HG03378 (cell line): ENCODE data around the gene CA10.

ENCODE experiments used
- ATAC-seq: cut with Tn5 transposase; IDR thresholded peaks from one replicate; pipeline ENCODE4 v1.9.1; 2021; ENCODE audit warnings: mild to moderate bottlenecking, moderate library complexity; ENCODE audit not compliant: unreplicated experiment

The CA10 gene

DNA sequence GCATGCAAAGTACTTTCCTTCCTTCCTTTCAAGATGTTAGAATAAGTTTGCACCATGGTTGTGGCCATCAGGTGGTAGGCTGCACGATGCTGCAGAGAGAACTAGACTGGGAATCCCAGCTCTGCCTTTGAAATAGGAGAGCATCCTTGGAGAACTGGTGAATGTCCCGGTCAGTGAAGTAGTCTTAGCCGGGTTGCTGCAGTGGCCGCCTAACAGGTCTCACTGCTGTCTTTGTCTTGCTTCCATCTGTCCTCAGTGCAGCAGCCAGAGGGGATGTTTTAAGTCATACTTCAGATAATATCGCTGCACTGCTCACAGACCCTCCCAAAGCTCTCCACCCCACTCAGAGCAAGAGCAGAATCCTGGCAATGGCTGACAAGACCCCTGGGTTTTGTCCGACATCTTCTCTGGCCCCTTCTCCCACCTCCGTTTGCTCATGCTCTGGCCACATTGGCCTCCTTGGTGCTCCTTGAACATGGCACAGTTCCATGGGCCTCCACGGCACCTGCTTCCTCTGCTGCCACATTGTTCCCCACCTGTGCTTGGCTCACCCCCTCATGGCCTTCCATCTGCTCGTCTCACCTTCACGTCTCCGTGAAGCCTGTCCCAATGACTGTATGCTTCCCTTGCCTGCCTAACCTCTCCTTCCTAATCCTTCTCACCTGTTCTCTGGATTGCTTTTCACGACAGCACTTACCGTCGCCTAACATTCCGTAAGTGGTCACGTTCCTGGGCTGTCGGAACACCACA lies 458.3 kb downstream of the CA10 start:
- no peak for ATAC-seq

DNA sequence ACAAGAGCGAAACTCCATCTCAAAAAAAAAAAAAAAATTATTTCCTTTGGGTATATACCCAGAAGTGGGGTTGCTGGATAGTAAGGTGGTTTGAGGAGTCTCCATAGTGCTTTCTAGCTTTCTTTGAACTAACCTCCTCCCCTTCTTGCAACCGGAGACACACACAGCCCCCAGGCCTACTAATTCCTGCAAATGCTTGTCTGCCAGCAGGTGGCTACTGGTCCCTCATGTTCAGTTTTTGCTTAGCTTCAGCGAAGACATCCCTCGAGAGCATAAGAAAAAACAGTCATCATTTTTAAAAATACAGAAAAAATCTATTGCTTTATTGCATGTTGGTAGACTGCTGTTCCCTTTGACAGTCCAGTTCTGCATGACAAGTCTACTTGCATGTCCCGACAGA lies 459.2 kb downstream of the CA10 start:
- ATAC-seq: no peak

DNA sequence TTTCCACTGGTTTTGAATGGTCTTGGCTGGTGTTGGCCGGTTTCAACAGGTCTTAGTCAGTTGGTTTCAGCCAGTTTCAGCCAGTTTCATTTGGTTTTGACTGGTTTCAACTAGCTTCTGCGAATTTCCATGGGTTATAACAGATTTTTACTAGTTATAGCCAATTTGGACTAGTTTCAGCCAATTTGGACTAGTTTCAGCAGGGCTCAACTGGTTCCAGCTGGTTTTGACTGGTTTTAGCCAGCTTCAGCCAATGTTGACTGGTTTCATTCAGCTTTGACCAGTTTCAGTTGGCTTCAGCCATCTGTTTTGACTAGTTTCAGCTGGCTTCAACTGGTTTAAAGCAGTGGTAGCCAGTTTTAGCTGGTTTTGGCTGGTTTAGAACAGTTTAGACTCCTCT lies 465.6 kb downstream of the CA10 start:
- no peak for ATAC-seq

DNA sequence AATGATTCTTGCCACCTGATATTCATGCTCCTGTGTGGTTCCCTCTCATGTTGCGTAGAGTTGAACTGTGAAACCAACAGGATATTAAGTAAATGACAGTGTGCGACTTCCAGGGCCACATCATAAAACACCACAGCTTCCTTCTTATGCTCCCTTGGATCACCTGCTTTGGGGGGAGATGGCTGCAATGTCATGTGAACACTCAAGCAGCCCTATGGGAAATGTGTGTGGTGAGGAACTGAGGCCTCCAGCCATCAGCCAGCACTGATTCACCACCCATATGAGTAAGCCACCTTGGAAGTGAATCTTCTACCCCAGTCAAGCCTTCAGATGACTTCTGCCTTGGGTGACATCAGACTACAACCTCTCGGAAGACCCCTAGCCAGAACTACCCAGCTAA lies 470.6 kb downstream of the CA10 start:
- no peak for ATAC-seq

DNA sequence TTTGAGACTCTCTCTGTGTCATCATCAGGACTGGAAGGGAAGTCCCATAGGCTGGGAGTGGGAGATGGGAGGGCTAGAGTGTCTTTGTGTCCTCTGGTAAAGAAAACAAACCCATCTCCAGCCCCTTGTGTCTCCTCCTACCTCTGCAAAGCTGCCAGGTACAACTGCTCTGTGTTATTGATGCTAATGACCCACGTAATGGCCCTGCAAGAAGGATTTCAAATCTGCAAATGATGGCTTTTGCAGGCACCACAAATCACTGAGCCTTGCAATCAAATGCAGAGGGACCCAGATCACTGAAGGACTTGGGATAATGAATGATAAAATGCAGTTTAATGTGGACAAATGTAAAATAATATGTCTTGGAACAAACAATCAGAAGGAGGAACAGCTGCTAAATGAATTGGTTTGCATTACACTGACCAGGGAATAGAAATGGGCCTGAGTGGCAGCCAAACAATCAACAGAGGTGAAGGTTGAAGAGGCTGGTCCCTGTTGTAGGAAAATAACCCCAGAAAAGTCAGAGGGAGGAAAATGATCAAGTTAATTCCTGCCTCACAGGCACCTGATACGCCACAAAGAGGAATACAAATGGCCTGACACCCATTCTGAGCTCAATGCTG lies 473.1 kb downstream of the CA10 start:
- no peak for ATAC-seq

DNA sequence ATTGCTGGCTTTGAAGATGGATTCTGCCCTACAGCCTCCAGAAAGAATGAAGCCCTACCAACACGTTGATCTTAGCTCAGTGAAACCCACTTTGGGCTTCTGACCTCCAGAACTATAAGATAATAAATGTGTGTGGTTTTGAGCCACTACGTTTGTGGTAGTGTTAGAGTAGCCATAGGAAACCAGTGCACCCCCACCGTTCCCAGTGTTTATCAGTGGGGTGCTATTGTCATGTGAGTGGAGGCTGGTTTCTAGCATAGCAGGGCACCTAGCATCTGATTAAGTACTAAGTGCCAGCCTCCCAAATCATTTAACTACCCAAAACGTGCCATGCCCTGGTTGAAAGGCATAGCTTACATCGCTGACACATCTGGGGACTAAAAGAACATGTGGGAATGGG lies 474.3 kb downstream of the CA10 start:
- ATAC-seq: no peak

DNA sequence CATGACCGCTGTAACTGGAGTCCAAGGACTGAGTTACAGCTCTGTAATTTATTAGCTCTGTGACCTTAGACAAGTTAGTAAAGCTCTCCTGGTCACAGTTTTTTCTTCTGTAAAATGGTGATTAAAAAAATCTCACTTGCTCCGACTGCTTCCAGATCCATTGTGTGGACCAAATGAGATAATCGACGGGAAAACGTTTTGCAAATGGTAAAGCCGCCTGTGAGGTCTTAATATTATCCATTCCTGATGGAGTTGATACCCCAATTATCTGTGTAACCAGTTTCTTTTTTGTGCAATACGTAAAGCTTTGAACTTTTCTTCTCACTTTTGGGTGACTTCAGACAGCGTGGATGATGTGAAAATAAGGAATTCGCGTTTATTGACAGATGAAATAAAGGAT lies 475.2 kb downstream of the CA10 start:
- no peak for ATAC-seq

DNA sequence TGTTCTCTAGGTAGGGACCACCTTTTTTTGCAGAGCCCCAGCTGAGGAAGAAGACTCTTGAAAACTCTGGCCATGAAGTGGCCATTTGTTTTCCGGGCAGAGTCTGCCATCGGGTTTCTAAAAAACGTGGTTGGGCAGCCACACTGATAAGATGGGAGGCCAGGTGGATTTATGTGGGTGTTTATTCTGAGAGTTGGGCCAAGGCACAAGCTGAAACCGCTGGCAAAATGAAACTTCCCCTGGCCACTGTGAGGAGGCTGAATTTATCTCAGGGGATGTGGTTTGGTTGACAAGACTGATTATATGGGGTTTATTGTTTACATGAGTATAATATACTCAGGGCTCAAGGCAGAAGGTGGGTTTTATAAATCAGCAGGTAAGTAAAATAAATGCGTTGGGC lies 476.4 kb downstream of the CA10 start:
- ATAC-seq: no peak

DNA sequence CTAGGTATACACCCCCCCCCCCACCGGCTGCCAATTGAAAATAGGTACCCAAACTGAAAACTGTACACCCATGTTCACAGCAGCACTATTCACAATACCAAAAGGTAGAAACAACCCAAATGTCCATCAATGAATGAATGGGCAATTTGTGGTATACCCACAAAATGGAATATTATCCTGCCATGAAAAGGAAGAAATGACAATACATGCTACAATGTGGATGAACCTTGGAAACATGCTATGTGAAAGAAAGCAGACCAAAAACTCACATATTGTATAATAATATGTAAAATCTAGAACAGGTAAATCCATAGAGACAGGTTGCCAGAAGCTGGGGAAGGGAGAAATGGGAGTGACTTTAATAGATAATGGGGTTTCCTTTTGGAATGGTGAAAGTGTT lies 480.6 kb downstream of the CA10 start:
- no peak for ATAC-seq

DNA sequence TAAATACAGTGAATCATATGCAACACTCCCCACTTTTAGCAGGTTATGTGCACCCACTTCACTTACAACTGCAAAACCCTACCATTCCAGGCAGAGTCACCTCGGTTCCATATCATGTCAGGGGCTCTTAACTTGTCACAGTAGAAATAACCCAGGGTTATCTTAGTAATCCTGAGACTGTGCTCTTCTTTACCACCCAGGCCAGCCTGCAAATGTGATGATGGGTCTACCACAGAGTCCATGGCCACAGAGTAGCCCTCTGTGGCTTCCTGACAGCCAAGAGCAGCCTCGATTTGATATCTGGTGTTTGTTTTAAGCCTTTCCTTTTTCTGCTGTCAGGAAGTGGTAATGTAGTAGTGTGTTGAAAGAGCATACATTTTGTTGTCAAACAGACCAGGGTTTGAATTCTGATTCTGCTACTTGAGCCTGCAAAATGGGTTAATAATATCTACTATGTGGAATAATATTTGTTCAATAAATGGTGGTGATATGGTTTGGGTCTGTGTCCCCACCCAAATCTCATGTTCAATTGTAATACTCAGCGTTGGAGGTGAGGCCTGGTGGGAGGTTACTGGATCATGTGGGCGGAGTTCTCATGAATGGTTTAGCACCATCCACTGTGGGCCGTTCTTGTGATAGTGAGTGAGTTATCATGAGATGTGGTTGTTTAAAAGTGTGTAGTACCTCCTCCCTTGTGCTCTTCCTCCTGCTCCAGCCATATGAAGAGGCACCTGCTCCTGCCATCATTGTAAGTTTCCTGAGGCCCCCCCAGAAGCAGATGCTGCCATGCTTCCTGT lies 481.6 kb downstream of the CA10 start:
- ATAC-seq: no peak

DNA sequence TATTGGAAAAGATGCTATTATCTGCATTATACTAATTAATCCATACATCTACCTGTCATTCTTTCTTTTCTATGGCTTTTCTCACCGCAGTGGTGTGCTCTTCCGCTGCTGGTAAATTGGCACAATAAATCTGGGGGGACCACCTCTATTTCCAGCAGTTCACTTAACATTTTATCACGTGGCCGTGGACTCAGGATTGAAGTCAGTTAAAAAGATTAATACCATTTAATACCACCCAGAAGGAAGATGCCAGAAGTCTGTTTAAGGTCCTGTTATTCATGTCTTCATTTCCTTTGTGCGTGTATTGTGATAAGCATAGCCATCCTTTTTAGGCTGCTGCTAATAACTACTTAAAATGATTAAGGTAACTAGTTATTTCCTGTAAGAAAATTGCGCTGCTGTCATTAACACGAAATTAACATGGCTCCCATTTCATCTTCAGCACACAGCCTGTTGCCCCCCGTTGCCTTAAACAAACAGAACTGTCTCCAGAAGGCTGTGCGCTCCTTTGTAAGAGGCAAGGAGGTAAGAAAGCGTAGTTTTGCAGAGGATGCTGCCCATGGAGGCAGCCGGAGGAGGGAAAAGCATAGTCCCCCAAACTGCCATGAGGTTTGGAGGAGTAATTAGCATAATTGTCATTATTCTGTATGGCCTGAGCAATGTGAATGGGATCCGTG lies 483.8 kb downstream of the CA10 start:
- ATAC-seq: no peak

DNA sequence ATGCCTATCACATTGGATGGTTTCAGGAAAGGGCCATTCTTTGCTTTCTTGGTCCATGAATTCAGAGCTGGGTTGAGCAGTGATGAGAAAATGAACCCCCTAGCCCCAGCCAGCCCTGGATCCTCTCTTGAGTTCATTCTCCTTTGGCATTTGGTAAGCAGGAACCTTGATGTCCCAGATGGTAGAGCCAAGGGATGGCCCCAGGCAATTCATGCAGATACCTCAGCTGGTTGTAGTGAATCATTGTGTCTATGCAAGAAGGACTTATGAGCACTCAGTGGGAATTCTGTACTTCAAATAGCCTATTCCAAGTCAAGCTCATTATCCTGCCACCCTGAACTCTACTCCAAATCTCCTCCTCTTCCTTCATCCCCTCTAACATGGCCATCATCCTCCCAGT lies 485.4 kb downstream of the CA10 start:
- ATAC-seq: no peak

DNA sequence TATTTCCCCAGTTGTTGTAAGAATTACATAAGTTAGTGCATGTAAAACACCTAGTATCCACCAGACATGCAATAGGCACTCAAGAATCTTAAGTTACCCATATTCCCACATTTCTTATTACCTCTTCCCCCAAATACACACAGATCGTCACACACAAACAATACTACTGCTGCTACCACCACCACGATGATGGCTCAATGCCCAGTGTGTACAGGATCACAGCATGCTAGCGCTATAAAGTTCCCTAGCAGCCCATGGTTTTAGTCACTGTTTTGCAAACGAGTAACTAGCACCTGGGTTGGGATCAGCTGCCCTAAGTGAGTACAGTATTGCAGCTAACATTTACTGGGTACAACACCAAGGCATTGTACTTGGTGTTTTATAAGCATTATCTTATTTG lies 486.4 kb downstream of the CA10 start:
- ATAC-seq: no peak

DNA sequence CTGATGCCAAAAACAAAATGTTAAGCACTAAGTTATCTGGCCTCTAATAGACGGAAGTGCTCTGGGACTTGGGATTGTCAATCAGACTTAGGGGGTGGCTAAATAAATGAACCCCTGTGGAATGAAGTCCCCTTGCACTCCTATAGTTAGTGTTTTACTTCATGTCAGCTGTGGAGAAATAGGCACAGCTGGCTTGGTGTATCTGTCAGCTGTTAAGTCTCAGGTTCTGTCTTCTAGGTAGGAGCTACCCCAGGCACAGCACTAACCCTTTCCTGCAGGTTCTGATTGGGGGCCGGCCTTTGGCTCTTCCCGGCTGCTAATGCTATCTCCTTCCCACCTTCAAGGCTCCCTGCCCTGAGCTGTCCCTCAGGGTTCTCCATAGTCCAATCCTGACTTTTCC lies 487.6 kb downstream of the CA10 start:
- ATAC-seq: no peak

DNA sequence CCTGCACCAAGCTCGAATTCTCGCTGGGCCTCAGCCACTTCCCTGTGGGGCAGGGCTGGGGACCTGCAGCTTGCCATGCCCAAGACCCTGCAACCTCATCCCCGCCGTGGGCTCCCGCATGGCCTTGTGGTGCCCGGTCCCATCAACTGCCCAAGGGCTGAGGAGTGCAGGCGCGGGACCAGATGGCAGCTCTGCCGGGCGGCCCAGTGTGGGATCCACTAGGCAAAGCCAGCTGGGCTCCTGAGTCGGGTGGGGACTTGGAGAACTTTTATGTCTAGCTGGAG lies 489.6 kb downstream of the CA10 start:
- ATAC-seq: no peak

DNA sequence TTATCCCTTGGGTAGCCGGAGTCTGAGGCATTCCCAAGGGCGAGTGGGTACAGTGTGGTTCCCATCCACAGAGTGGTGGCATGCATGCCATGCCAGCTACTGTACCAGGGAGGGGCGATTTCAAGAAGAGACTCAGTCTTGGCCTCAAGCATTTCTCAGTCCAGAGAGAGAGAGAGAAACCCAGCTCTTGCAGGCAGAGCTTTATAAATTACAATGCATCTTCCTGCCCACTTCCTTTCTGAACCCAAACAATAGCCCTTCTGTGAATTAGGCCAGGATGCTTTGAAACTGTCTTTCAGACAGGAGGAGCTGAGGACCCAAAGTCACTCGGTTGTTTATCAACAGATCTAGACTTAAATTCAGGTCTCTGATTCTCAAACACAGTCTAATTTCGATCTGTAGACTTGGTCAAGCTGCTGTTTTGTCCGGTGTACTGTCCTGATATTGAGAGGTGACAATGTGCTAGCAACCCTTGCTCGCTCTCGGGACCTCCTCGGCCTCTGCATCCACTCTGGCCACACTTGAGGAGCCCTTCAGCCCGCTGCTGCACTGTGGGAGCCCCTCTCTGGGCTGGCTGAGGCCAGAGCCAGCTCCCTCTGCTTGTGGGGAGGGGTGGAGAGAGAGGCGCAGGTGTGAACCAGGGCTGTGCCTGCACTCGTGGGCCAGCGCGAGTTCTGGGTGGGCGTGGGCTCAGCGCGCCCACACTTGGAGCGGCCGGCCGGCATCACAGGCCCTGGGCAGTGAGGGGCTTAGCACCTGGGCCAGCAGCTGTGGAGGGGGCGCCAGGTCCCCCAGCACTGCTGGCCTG lies 490.2 kb downstream of the CA10 start:
- no peak for ATAC-seq

DNA sequence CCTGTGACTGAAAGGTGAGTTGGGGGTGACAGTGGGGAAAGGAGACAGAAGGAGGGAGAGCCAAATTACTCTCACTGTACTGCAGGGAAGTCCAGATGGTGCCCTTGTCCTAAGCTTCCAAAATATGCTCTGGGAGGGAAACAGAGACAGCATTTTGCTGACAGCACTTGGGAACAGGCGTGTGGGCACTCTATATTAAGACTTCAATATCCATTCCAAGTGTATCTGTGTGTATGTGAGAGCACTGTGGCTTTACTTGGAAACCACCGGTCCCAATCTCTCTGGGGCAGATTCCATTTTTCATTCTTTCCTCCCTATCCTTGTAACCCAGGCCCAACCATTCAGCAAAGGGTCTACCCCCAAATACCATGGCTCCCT lies 490.8 kb downstream of the CA10 start:
- no peak for ATAC-seq

DNA sequence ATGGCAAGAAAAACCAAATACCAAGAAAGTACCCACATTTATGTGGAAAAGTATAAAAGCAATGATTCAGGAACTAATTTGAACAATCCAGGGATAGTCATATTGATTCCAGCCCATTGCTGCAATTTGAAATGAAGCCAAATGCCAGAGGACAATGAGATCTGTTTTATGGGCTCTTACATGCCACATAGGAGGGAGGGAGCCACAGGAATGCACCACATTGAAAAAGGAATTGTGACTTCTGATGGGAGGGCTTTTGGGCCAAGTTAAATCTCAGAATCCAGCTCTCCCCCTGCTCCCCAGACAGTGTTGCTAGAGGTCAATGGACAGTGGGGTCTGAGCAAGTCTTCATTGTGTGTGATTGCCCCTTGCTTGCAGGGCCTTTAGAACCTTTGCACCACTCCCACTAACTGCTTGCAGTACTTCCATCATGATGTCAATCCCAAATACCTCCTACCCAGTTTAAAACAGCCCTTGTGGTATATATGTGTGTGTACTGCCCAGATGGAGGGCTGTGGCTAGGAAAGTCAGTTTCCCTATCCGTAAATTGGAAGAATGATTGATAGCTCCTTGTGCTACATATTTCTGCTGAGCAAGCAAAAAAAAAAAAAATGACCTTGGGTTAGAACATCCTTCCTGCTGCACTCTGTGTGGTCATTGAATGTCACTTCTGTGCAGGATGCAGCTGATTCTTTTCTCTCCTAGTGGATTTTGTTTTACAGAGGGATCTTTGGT lies 491.4 kb downstream of the CA10 start:
- no peak for ATAC-seq

DNA sequence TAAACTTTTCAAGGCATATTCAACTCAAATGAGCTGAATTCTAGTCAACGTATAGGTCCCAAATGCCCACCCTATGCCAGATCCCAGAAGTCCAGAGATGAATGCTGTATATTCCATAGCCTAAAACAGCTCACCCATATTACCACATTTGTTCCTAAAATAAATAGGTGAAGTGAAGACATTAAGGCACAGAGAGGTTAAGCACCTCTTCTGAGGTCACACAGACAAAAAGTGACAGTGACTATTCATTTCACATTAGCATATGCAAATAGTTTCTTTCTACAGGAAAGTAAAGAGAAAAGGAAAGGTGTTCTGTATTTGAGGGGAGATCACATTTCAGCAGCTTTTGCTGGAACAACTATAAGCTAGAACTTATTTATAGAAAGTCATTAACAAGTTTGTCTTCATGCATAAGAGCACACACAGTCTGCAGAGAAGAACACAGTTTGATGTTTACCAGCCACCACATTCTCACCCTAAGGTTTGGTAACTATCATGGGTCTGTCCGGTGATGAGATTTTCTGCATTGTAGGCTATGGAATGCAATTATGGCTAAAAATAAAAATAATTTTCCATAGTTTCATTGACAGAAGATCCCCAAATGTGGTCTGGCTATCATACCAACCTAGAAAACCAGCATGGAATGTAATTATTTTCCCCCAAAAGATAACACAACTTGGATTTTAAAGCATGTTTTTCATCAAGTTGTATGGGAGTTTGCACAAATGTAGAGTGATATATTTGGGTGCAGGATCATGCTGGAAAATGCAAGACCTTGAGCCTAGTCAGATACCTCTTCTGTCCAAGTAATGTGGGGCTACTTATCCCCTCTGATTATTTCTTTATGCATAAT lies 496.1 kb downstream of the CA10 start:
- ATAC-seq: no peak
